Loucy (cell line): ENCODE results near the gene RERG.

Experiments used
- H2AFZ ChIP-seq: fragments of 200-600 bp; sonication (generic); 2 replicates; pipeline ENCODE4 v1.6.0; 2016; ENCODE audit warnings: antibody characterized with exemption, mild to moderate bottlenecking, low read length, moderate library complexity
- H3F3A ChIP-seq: fragments of 200-600 bp; 2 replicates; pipeline ENCODE4 v1.6.0; 2016; ENCODE audit warnings: antibody characterized with exemption, low read depth, mild to moderate bottlenecking
- H3K27me3 ChIP-seq: fragments of 200-600 bp; sonication (generic); 2 replicates; pipeline ENCODE4 v1.6.1; 2014; ENCODE audit warnings: low read length, mild to moderate bottlenecking; ENCODE audit not compliant: insufficient read depth, poor library complexity, severe bottlenecking
- H3K36me3 ChIP-seq: fragments of 200-600 bp; sonication (generic); 2 replicates; pipeline ENCODE4 v1.6.1; 2016; ENCODE audit warnings: low read length; ENCODE audit not compliant: insufficient read depth
- H3K4me1 ChIP-seq: fragments of 200-600 bp; sonication (generic); 2 replicates; pipeline ENCODE4 v1.5.1; 2014; ENCODE audit warnings: low read length, mild to moderate bottlenecking; ENCODE audit not compliant: insufficient read depth, poor library complexity, severe bottlenecking
- H3K4me2 ChIP-seq: fragments of 200-600 bp; sonication (generic); 2 replicates; pipeline ENCODE4 v1.6.0; 2014; ENCODE audit warnings: antibody characterized with exemption, low read length, low read depth, mild to moderate bottlenecking; ENCODE audit not compliant: poor library complexity, severe bottlenecking
- H3K4me3 ChIP-seq: fragments of 200-600 bp; sonication (generic); 2 replicates; pipeline ENCODE4 v1.5.1; 2014; ENCODE audit warnings: low read length, mild to moderate bottlenecking, mixed read lengths; ENCODE audit not compliant: poor library complexity, severe bottlenecking
- H3K79me2 ChIP-seq: fragments of 200-600 bp; sonication (generic); 2 replicates; pipeline ENCODE4 v1.6.1; 2014; ENCODE audit warnings: low read length; ENCODE audit not compliant: insufficient read depth
- H3K9ac ChIP-seq: fragments of 200-600 bp; sonication (generic); 2 replicates; pipeline ENCODE4 v1.6.0; 2014; ENCODE audit warnings: mild to moderate bottlenecking, low read depth, low read length, moderate library complexity; ENCODE audit not compliant: poor library complexity, severe bottlenecking
- H3K9me2 ChIP-seq: fragments of 200-600 bp; sonication (generic); replicated peaks from 2 replicates; pipeline ENCODE4 v1.6.1; 2016; ENCODE audit warnings: low read depth, low read length, mixed read lengths
- H3K9me3 ChIP-seq: fragments of 200-600 bp; sonication (generic); 2 replicates; pipeline ENCODE4 v1.6.1; 2014; ENCODE audit warnings: mild to moderate bottlenecking, antibody characterized with exemption, low read length, low read depth; ENCODE audit not compliant: insufficient read depth
- H4K20me1 ChIP-seq: fragments of 200-600 bp; sonication (generic); 2 replicates; pipeline ENCODE4 v1.6.0; 2014; ENCODE audit warnings: antibody characterized with exemption, low read length, mild to moderate bottlenecking; ENCODE audit not compliant: insufficient read depth, poor library complexity, severe bottlenecking
- CTCF ChIP-seq: fragments of 200-600 bp; sonication (generic); conservative IDR thresholded peaks from 2 replicates; pipeline ENCODE4 v1.5.1; 2014; ENCODE audit warnings: mild to moderate bottlenecking, antibody characterized with exemption, low read length
- EZH2phosphoT487 ChIP-seq: fragments of 200-600 bp; IDR thresholded peaks from 2 replicates; pipeline ENCODE4 v1.6.1; 2018; ENCODE audit warnings: antibody characterized with exemption, mild to moderate bottlenecking, moderate library complexity, borderline replicate concordance

Gene RERG

GRCh38 chr12:15268309-15268708 is 47.1 kb upstream of the RERG start:
- H3K9ac ChIP-seq: no peak overlapping the region
- TF ChIP-seq CTCF (no peak), EZH2phosphoT487 (no peak)
- H3F3A ChIP-seq: no peaks in the 10 kb centered on the region
- no peaks in the 10 kb centered on the region for H3K4me1 ChIP-seq
- no peak overlapping the region for H3K4me2 ChIP-seq
- no peaks in the 10 kb centered on the region for H4K20me1 ChIP-seq
- no peaks in the 10 kb centered on the region for H3K27me3 ChIP-seq
- H3K36me3 ChIP-seq: no peaks in the 10 kb centered on the region
- no peak overlapping the region for H3K4me3 ChIP-seq
- no peaks in the 10 kb centered on the region; the same call in 1 of the 2 replicates for H3K9me2 ChIP-seq
- H3K79me2 ChIP-seq: no peaks in the 10 kb centered on the region
- no peak overlapping the region for H2AFZ ChIP-seq
- no peaks in the 10 kb centered on the region for H3K9me3 ChIP-seq

DNA sequence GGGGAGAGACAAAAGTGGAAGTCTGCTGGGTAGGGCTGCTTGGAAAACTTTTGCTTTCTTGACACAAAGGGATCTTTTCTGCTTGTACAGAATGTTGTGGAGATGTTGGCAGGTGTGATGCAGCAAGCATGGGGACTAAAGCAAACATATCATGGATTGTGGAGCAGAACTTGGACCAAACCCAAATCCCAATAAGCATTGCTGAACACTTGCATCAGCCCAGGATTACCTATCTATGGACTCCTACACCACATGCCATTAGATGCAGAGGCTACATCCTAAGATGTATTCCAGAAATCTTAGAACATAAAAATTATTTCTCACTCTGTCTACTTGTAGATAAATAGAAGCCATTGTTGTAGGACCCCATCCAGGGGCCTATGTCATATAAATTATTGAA is 44.7 kb upstream of the RERG start:
- Histone ChIP-seq H4K20me1 (no peaks in the 10 kb centered on the region), H3K27me3 (no peaks in the 10 kb centered on the region), H3F3A (no peaks in the 10 kb centered on the region), H3K4me3 (no peak overlapping the region), H2AFZ (no peak overlapping the region), H3K9ac (no peak overlapping the region), H3K79me2 (no peaks in the 10 kb centered on the region), H3K36me3 (no peaks in the 10 kb centered on the region), H3K4me1 (no peaks in the 10 kb centered on the region), H3K9me3 (no peaks in the 10 kb centered on the region), H3K9me2 (no peaks in the 10 kb centered on the region; the same call in 1 of the 2 replicates), H3K4me2 (no peak overlapping the region)
- TF ChIP-seq CTCF: no peak
- no peak for TF ChIP-seq EZH2phosphoT487

DNA sequence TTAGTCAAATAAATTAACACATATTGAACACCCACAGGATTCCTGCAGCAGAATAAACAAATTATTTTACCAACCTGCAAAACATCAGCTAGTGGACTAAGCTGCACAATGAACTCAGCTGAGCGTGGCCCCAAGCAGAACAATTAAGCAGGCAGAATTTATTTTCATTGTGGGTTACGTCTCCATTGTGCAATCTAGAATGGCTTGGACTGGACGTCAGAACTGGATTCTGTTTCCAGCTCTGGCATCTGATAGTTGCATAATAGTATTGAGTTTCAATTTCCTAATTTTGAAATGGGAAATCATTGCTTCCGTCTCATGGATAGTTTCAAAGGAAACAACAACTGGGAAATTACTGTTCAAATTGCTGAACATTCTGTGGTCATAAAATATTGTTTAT is 35.5 kb upstream of the RERG start:
- Histone ChIP-seq H3K4me1 (no peaks in the 10 kb centered on the region), H3K36me3 (no peaks in the 10 kb centered on the region), H4K20me1 (no peaks in the 10 kb centered on the region), H3K4me2 (no peak overlapping the region), H3K27me3 (peaks cover 4% of the 10 kb centered on the region), H3K79me2 (no peaks in the 10 kb centered on the region), H3F3A (no peaks in the 10 kb centered on the region), H3K9ac (no peak overlapping the region), H3K9me2 (no peaks in the 10 kb centered on the region), H2AFZ (no peak overlapping the region), H3K9me3 (no peaks in the 10 kb centered on the region), H3K4me3 (no peak overlapping the region)
- no peak for TF ChIP-seq EZH2phosphoT487
- no peak for TF ChIP-seq CTCF
